GM18517 (cell line): ENCODE data around the gene NID2.

Source experiments
- ATAC-seq: cut with Tn5 transposase; IDR thresholded peaks from one replicate; pipeline ENCODE4 v1.9.1; 2021; ENCODE audit warnings: mild to moderate bottlenecking, moderate library complexity; ENCODE audit not compliant: unreplicated experiment

NID2 gene

GRCh38 chr14:51967521-51967920 is 101.3 kb downstream of the NID2 start:
- no peak for ATAC-seq

GRCh38 chr14:51963286-51963685 is 105.6 kb downstream of the NID2 start:
- ATAC-seq = no peak

GRCh38 chr14:51962711-51963110 is 106.1 kb downstream of the NID2 start:
- ATAC-seq = no peak

GRCh38 chr14:51960866-51961265 is 108.0 kb downstream of the NID2 start:
- ATAC-seq = no peak

- no peak for ATAC-seq
These were observed 108.9 kb downstream of the NID2 start for GRCh38 chr14:51959928-51960327.

GRCh38 chr14:51957950-51958349 is 110.9 kb downstream of the NID2 start:
- ATAC-seq = no peak
